Measurements from ENCODE around the gene IL18. TPM values are rescaled to one million over a fixed set of nuclear protein-coding genes. Genes with fewer than 3 reads are reported as not detected.
"Not testable (repeated sequence)": the region's sequence is repeated elsewhere in the genome, so short reads cannot be mapped to it uniquely, and the experiment has no call there.

The IL18 gene
- total and polyA plus RNA-seq, 8 donors, result 4.7 to 58.2 (median 20.1) TPM

- no peaks in the 10 kb centered on the region for H3K36me3 ChIP-seq
- no peak for DNase-seq
- no peak within 1 kb of the TSS for H3K4me3 ChIP-seq
- WGBS, 5 donors, result 82 to 89% (median 84%) methylated on average over 25 of the region's 25 CpGs
- no peaks in the 10 kb centered on the region for H3K9me3 ChIP-seq
- no peak within 1 kb of the TSS for H3K27ac ChIP-seq
- intact Hi-C loops (cut with DNase I; ENCODE audit: low total_unique reads), result no loop called here
- no peaks in the 10 kb centered on the region for H3K27me3 ChIP-seq
- H3K4me1 ChIP-seq, result peaks cover 0 to 23% (median 0%) of the 10 kb centered on the region in 4 donors
- TF ChIP-seq EP300 (IDR thresholded peaks at IDR 0.05), result no peak
- no peak for TF ChIP-seq CTCF (IDR thresholded peaks at IDR 0.05)
- TF ChIP-seq POLR2A (IDR thresholded peaks at IDR 0.05), result no peak
- no peak for TF ChIP-seq POLR2AphosphoS5 (IDR thresholded peaks at IDR 0.05)
Measured at GRCh38 chr11:112167145-112167544, 3.3 kb upstream of the IL18 start, which contains the start of gene TEX12. Gene TEX12 (plus strand): TSS chr11:112167372. CDS start chr11:112169269, 1,897 bp downstream.

- Histone ChIP-seq H3K4me3 (no peak overlapping the region), H3K27me3 (no peaks in the 10 kb centered on the region), H3K36me3 (no peaks in the 10 kb centered on the region), H3K9me3 (no peaks in the 10 kb centered on the region), H3K27ac (no peak overlapping the region), H3K4me1 (peaks cover 0 to 26% (median 0%) of the 10 kb centered on the region in 4 donors)
- DNase-seq, result no peak
- intact Hi-C loops (cut with DNase I; ENCODE audit: low total_unique reads), result no loop called here
- WGBS, 5 donors, result 63 to 72% (median 65%) methylated on average over 8 of the region's 8 CpGs
- TF ChIP-seq POLR2AphosphoS5 (IDR thresholded peaks at IDR 0.05) (no peak), POLR2A (IDR thresholded peaks at IDR 0.05) (no peak), CTCF (IDR thresholded peaks at IDR 0.05) (no peak), EP300 (IDR thresholded peaks at IDR 0.05) (no peak)
Measured at GRCh38 chr11:112166562-112166961, 2.7 kb upstream of the IL18 start.

- Histone ChIP-seq H3K4me1 (peaks cover 0 to 39% (median 0%) of the 10 kb centered on the region in 4 donors), H3K27ac (no peak overlapping the region), H3K4me3 (no peak overlapping the region), H3K27me3 (no peaks in the 10 kb centered on the region), H3K36me3 (no peaks in the 10 kb centered on the region), H3K9me3 (no peaks in the 10 kb centered on the region)
- whole genome bisulfite sequencing, 5 donors, result 42 to 54% (median 49%) methylated on average over 3 of the region's 3 CpGs
- no peak for DNase-seq
- no peak for TF ChIP-seq CTCF (IDR thresholded peaks at IDR 0.05)
- intact Hi-C loops (cut with DNase I; ENCODE audit: low total_unique reads), result no loop called here
Measured at GRCh38 chr11:112165049-112165448, 1.2 kb upstream of the IL18 start.

GRCh38 chr11:112162761-112163546 lies 940 bp downstream of the IL18 start:
- Histone ChIP-seq H3K36me3 (no peaks in the 10 kb centered on the region), H3K27me3 (no peaks in the 10 kb centered on the region), H3K9me3 (no peaks in the 10 kb centered on the region), H3K4me3 (peak overlapping the region in 3 of 4 donors; percentile 36 to 38 (median 38)), H3K4me1 (peaks cover 0 to 48% (median 0%) of the 10 kb centered on the region in 4 donors), H3K27ac (peak overlapping the region in 3 of 5 donors; percentile 55 to 80 (median 62))
- peak in 1 of 2 donors; percentile 29 for DNase-seq
- intact Hi-C loops (cut with DNase I; ENCODE audit: low total_unique reads), result no loop called here
- TF ChIP-seq POLR2A (IDR thresholded peaks at IDR 0.05) (no peak), EP300 (IDR thresholded peaks at IDR 0.05) (no peak), CTCF (IDR thresholded peaks at IDR 0.05) (no peak), POLR2AphosphoS5 (IDR thresholded peaks at IDR 0.05) (no peak)
- WGBS, 5 donors, result 42 to 61% (median 47%) methylated on average over 6 of the region's 6 CpGs

GRCh38 chr11:112162200-112162599 lies 1.7 kb downstream of the IL18 start:
- 89 to 100% (median 94%) methylated on average over 1 of the region's 1 CpG for WGBS, 5 donors
- H3K4me3 ChIP-seq, H3K9me3 ChIP-seq: not testable (repeated sequence)

More at GRCh38 chr11:112162200-112162599, 1.7 kb downstream of the IL18 start:
- H3K36me3 ChIP-seq; H3K27me3 ChIP-seq; DNase-seq; intact Hi-C loops (cut with DNase I; ENCODE audit: low total_unique reads): not testable (repeated sequence)
- Histone ChIP-seq H3K4me1 (peaks cover 0 to 56% (median 3%) of the 10 kb centered on the region in 4 donors), H3K27ac (peak overlapping the region in 2 of 5 donors; percentile 55 to 80)

Measured in stomach (tissue), 9 donors.